Hepatocyte (in vitro differentiated cells): ENCODE measurements around the gene MAN1C1.

Experiments used
- EZH2 ChIP-seq: fragments of 200-600 bp; sonication (generic); IDR thresholded peaks from 2 replicates; pipeline ENCODE4 v1.6.1; 2016; ENCODE audit warnings: antibody characterized with exemption, mild to moderate bottlenecking, borderline replicate concordance
- EZH2phosphoT487 ChIP-seq: fragments of 200-600 bp; sonication (generic); IDR thresholded peaks from one replicate; pipeline ENCODE4 v1.6.1; 2018; ENCODE audit warnings: antibody characterized with exemption, mild to moderate bottlenecking, low read depth, moderate library complexity; ENCODE audit not compliant: unreplicated experiment, severe bottlenecking
- TF ChIP-seq, protein P1 (sequence below): fragments of 200-600 bp; sonication (generic); IDR thresholded peaks from 2 replicates; pipeline ENCODE4 v1.5.1; 2016; ENCODE audit warnings: antibody characterized with exemption, mild to moderate bottlenecking; ENCODE audit not compliant: poor library complexity

DNA sequence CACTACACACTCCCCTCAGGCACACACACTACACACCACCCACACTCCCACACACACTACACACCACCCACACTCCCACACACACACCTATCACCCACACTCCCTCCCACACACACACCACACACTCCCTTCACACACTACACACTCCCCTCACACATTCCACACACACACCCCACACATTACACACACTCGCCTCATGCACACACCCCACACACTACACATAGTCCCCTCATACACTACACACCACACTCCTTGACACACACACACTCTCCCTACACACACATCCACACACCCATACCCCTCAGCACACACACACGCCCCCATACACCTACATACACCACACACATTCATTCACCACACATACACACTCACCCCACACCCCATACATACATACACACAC lies 152.4 kb downstream of the MAN1C1 start:
- TF ChIP-seq EZH2 (no peak), EZH2phosphoT487 (no peak)
- TF ChIP-seq, protein P1, sequence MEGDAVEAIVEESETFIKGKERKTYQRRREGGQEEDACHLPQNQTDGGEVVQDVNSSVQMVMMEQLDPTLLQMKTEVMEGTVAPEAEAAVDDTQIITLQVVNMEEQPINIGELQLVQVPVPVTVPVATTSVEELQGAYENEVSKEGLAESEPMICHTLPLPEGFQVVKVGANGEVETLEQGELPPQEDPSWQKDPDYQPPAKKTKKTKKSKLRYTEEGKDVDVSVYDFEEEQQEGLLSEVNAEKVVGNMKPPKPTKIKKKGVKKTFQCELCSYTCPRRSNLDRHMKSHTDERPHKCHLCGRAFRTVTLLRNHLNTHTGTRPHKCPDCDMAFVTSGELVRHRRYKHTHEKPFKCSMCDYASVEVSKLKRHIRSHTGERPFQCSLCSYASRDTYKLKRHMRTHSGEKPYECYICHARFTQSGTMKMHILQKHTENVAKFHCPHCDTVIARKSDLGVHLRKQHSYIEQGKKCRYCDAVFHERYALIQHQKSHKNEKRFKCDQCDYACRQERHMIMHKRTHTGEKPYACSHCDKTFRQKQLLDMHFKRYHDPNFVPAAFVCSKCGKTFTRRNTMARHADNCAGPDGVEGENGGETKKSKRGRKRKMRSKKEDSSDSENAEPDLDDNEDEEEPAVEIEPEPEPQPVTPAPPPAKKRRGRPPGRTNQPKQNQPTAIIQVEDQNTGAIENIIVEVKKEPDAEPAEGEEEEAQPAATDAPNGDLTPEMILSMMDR: no peak
